PC-9 (cell line): ENCODE measurements around the gene ZFYVE27. TPM values are rescaled to one million over a fixed set of nuclear protein-coding genes. Genes with fewer than 3 reads are reported as not detected.

Experiments
- BruUV-seq: library from RNA; stranded (reverse); fragments of 400-500 nt; replicated peaks from 2 replicates; lab custom pipeline; 2021; lab: Mats Ljungman, UMichigan
- CTCF ChIA-PET: fragments of 300-600 bp; sonication (Branson Sonifier 250); formaldehyde crosslinking; loops from one replicate; lab custom pipeline; 2022; ENCODE audit warnings: antibody characterized with exemption; lab: Charles Lee
- POLR2A ChIA-PET: fragments of 300-600 bp; sonication (Branson Sonifier 250); formaldehyde crosslinking; loops from one replicate; lab custom pipeline; 2022; ENCODE audit warnings: antibody characterized with exemption; ENCODE audit not compliant: unreplicated experiment; lab: Charles Lee
- DNase-seq, 2 experiments: peaks; one replicate each; pipeline versions ENCODE4 v3.0.0 to v3.0.0-alpha.2; 2015 to 2022; ENCODE audit warnings: mixed read lengths in 1 of 2
- H2AFZ ChIP-seq: fragments of 200-600 bp; sonication (generic); 2 replicates; pipeline ENCODE4 v1.8.1; 2017; ENCODE audit warnings: antibody characterized with exemption
- H3F3A ChIP-seq: fragments of 200-600 bp; sonication (generic); 2 replicates; pipeline ENCODE4 v1.8.1; 2017; ENCODE audit warnings: antibody characterized with exemption, mild to moderate bottlenecking, low read depth; ENCODE audit not compliant: insufficient read depth
- H3K27ac ChIP-seq: fragments of 200-600 bp; sonication (generic); 2 replicates; pipeline ENCODE4 v1.6.1; 2016; ENCODE audit warnings: mixed run types
- H3K27me3 ChIP-seq: fragments of 200-600 bp; sonication (generic); 2 replicates; pipeline ENCODE4 v1.6.1; 2016; ENCODE audit warnings: low read depth, mixed run types; ENCODE audit not compliant: insufficient read depth
- H3K36me3 ChIP-seq: fragments of 200-600 bp; sonication (generic); 2 replicates; pipeline ENCODE4 v1.6.1; 2016; ENCODE audit warnings: low read depth, mixed run types
- H3K4me1 ChIP-seq: fragments of 200-600 bp; sonication (generic); replicated peaks from 2 replicates; pipeline ENCODE4 v1.6.1; 2016; ENCODE audit warnings: mixed run types; ENCODE audit not compliant: insufficient read depth
- H3K4me2 ChIP-seq: fragments of 200-600 bp; sonication (generic); 2 replicates; pipeline ENCODE4 v1.6.1; 2017; ENCODE audit warnings: mixed run types
- H3K4me3 ChIP-seq: fragments of 200-600 bp; sonication (generic); 2 replicates; pipeline ENCODE4 v1.6.1; 2016; ENCODE audit warnings: mixed run types
- H3K79me2 ChIP-seq: fragments of 200-600 bp; sonication (generic); 2 replicates; pipeline ENCODE4 v1.6.1; 2017; ENCODE audit warnings: low read depth, mixed run types
- H3K9me2 ChIP-seq: fragments of 200-600 bp; sonication (generic); 2 replicates; pipeline ENCODE4 v1.8.1; 2017; ENCODE audit warnings: mild to moderate bottlenecking; ENCODE audit not compliant: insufficient read depth
- H3K9me3 ChIP-seq: fragments of 200-600 bp; sonication (generic); 2 replicates; pipeline ENCODE4 v1.8.1; 2016; ENCODE audit warnings: low read depth; ENCODE audit not compliant: insufficient read depth
- H4K20me1 ChIP-seq: fragments of 200-600 bp; sonication (generic); 2 replicates; pipeline ENCODE4 v1.8.1; 2017; ENCODE audit not compliant: insufficient read depth
- EZH2 ChIP-seq: fragments of 200-600 bp; sonication (generic); IDR thresholded peaks from 2 replicates; pipeline ENCODE4 v1.8.0; 2017; ENCODE audit warnings: antibody characterized with exemption, low read depth
- intact Hi-C: fragments of 100-400 bp; cut with micrococcal nuclease; formaldehyde crosslinking; loops from one replicate; pipeline ENCODE4 v1.10.0; 2022; ENCODE audit not compliant: unreplicated experiment
- total RNA-seq: library from RNA; stranded (reverse); gene quantifications from 2 replicates; pipeline ENCODE4 v1.2.3, GENCODE V29; 2021
- TF ChIP-seq, protein P1 (sequence below): fragments of 200-600 bp; sonication (generic); conservative IDR thresholded peaks from 2 replicates; pipeline ENCODE4 v1.6.1; 2017; ENCODE audit warnings: mixed run types, antibody characterized with exemption, mild to moderate bottlenecking, moderate library complexity

The ZFYVE27 gene
- total RNA-seq, 1 experiment from 2014 or later, result 21.6 TPM

DNA sequence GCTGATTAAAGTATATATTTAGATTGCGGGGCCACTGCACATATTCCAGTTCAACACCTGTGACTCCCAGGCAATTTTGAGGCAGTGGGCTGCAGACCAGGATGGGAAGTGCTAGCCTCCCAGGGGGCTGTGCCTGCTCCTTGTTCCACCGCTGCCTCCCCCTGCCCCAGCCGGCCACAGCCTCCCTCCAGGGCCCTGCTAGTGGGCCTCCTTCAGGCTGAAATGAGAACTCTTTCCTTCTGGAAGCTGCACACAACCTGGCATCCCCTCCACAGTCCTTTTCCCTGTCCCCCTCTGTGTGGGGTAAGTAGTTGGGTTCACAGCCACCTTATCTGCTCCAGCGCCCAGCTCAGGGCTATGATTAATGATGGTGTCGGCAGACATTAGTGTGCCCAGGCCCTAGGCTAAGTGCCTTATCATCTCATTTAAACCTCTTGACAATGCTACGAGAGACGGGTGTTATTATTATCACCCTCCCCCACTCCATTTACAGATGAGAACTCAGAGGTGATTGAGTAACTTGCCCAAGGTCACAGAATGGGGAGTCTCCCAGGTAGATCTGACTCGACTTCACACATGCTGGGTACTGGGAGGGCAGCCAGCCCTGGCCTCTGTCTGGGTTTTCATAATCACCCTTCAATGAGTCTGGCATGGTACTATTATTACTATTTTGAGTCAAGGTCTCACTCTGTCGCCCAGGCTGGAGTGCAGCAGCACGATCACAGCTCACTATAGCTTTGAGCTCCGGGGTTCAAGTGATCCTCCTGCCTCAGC lies 45.7 kb downstream of the ZFYVE27 start:
- BruUV-seq, result no TSS peak
- no peaks in the 10 kb centered on the region for H3F3A ChIP-seq
- no peaks in the 10 kb centered on the region for H3K27me3 ChIP-seq
- TF ChIP-seq EZH2, result no peak
- TF ChIP-seq, protein P1, sequence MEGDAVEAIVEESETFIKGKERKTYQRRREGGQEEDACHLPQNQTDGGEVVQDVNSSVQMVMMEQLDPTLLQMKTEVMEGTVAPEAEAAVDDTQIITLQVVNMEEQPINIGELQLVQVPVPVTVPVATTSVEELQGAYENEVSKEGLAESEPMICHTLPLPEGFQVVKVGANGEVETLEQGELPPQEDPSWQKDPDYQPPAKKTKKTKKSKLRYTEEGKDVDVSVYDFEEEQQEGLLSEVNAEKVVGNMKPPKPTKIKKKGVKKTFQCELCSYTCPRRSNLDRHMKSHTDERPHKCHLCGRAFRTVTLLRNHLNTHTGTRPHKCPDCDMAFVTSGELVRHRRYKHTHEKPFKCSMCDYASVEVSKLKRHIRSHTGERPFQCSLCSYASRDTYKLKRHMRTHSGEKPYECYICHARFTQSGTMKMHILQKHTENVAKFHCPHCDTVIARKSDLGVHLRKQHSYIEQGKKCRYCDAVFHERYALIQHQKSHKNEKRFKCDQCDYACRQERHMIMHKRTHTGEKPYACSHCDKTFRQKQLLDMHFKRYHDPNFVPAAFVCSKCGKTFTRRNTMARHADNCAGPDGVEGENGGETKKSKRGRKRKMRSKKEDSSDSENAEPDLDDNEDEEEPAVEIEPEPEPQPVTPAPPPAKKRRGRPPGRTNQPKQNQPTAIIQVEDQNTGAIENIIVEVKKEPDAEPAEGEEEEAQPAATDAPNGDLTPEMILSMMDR, result no peak
- H2AFZ ChIP-seq, result no peak overlapping the region
- no peaks in the 10 kb centered on the region for H3K9me2 ChIP-seq
- no peak for DNase-seq
- H3K4me2 ChIP-seq, result no peak overlapping the region
- H3K9me3 ChIP-seq, result no peaks in the 10 kb centered on the region
- no peaks in the 10 kb centered on the region for H3K4me1 ChIP-seq
- H3K36me3 ChIP-seq, result no peaks in the 10 kb centered on the region
- ChIA-PET POLR2A (no interaction called here), CTCF (no interaction called here)
- no peak overlapping the region for H3K27ac ChIP-seq
- H3K4me3 ChIP-seq, result no peak overlapping the region
- intact Hi-C loops, result no loop called here
- H4K20me1 ChIP-seq, result no peaks in the 10 kb centered on the region
- H3K79me2 ChIP-seq, result no peaks in the 10 kb centered on the region

DNA sequence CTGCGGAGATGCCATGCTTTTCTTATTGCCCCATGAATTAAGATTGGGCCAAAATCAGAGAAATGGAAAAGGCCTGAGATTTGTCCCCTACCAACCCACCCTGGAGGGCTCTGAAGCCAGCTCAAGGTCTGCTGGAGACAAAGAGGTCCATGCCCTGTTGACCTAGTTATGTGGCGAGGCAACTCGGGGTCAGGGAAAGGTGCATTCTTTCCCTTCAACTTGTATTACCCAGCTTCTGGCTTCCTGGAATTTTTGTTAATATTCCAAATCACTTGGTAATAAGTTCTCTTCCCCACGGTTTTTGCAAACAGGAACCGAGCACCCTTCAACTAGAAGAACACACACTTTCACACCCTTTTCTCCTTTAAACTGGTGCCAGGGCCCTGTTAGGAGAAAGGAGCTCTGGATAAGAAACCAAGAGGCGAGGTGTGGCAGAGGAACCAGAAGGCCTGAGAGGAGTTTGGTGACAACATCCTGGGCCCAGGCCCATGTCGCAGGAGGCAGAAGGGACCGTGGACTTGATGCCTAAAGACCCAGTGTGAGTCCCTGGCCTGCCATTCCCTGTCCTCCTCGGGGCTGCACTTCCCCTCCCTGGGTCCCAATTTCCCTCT lies 47.4 kb downstream of the ZFYVE27 start:
- no peaks in the 10 kb centered on the region for H3K36me3 ChIP-seq
- H3K4me1 ChIP-seq, result no peaks in the 10 kb centered on the region
- H3K9me3 ChIP-seq, result no peaks in the 10 kb centered on the region
- no peak overlapping the region for H3K4me3 ChIP-seq
- H3K9me2 ChIP-seq, result no peaks in the 10 kb centered on the region
- no peaks in the 10 kb centered on the region for H3F3A ChIP-seq
- no peaks in the 10 kb centered on the region for H3K27me3 ChIP-seq
- H3K4me2 ChIP-seq, result no peak overlapping the region
- intact Hi-C loops, result no loop called here
- BruUV-seq, result no TSS peak
- no peak for DNase-seq
- H4K20me1 ChIP-seq, result no peaks in the 10 kb centered on the region
- no peak overlapping the region for H3K27ac ChIP-seq
- ChIA-PET POLR2A (no interaction called here), CTCF (no interaction called here)
- no peaks in the 10 kb centered on the region for H3K79me2 ChIP-seq
- no peak overlapping the region for H2AFZ ChIP-seq
- TF ChIP-seq EZH2, result no peak
- TF ChIP-seq, protein P1, result no peak

DNA sequence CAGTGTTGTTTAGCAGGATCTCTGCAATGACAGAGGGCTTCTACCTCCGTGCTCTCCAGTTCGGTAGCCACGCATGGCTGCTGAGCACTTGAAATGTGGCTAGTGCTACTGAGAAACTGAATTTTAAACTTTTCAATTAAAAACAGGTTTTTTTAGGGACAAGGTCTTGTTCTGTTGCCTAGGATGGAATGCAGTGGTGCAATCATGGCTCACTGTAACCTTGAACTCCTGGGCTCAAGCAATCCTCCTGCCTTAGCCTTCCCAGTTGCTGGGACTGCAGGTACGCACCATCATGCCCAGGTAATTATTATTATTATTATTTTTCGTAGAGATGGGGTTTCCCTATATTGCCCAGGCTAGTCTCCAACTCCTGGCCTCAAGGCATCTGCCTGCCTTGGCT lies 48.3 kb downstream of the ZFYVE27 start:
- intact Hi-C loops, result no loop called here
- H2AFZ ChIP-seq, result no peak overlapping the region
- no peak for TF ChIP-seq EZH2
- TF ChIP-seq, protein P1, result no peak
- H3K27ac ChIP-seq, result no peak overlapping the region
- no TSS peak for BruUV-seq
- H3K4me1 ChIP-seq, result no peaks in the 10 kb centered on the region
- H4K20me1 ChIP-seq, result no peaks in the 10 kb centered on the region
- DNase-seq, result no peak
- no peaks in the 10 kb centered on the region for H3K9me2 ChIP-seq
- H3K4me2 ChIP-seq, result no peak overlapping the region
- no peaks in the 10 kb centered on the region for H3K79me2 ChIP-seq
- no peaks in the 10 kb centered on the region for H3K27me3 ChIP-seq
- H3K36me3 ChIP-seq, result no peaks in the 10 kb centered on the region
- no peaks in the 10 kb centered on the region for H3F3A ChIP-seq
- H3K9me3 ChIP-seq, result no peaks in the 10 kb centered on the region
- no peak overlapping the region for H3K4me3 ChIP-seq
- CTCF ChIA-PET, result no interaction called here
- POLR2A ChIA-PET, result no interaction called here
